ENCODE data around the gene ABO. TPM values are rescaled to one million over a fixed set of nuclear protein-coding genes. Genes with fewer than 3 reads are reported as not detected.

Gene ABO
- total and polyA plus RNA-seq, 2 of the 8 experiments (the other 6 are each of a cell fraction or from before 2014, with no cell fraction given): 0.03 TPM; not detected in 1

DNA sequence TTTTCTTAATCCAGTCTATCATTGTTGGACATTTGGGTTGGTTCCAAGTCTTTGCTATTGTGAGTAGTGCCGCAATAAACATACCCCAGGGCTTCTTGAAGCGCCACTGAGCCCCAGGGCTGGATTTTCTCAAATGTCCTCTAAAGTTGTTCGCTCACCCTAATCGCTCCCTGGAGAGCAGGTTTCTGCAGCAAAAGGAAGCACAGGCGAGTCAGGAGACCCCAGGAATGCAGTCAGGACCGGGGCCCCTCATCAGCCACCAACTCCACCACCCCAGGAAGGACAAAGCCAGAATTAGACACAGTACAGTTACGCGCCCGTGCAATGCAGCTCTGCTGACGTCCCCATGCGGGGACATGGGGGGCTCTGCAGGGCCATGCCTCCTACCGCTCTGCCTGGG, 50.2 kb downstream of the ABO start:
- no peak overlapping the region for H3K18ac ChIP-seq (ENCODE audit: extremely low read depth, low read length)
- no peak overlapping the region for H3K4me2 ChIP-seq (ENCODE audit: insufficient read depth in 1 of 2, low read depth in 2 of 2, low read length in 2 of 2)
- H2AFZ ChIP-seq (ENCODE audit: low read length): no peak overlapping the region
- no peaks in the 10 kb centered on the region for H3K79me1 ChIP-seq (ENCODE audit: low read depth, low read length)
- H4K8ac ChIP-seq (ENCODE audit: extremely low read depth, insufficient read depth, low read length): no peak overlapping the region; the same call in 1 of the 2 replicates
- H3K4ac ChIP-seq (replicated peaks; ENCODE audit: insufficient read length, low read depth, low read length): no peak overlapping the region
- H3K79me2 ChIP-seq (ENCODE audit: control insufficient read depth in 1 of 2, insufficient read depth in 2 of 2, low read length in 2 of 2): no peaks in the 10 kb centered on the region
- H2BK15ac ChIP-seq (ENCODE audit: low read length): no peak overlapping the region
- H4K5ac ChIP-seq (ENCODE audit: insufficient read length, low read depth, low read length): no peak overlapping the region
- no peaks in the 10 kb centered on the region for H3K23me2 ChIP-seq (ENCODE audit: low read depth, low read length)
- no peak overlapping the region for H3K23ac ChIP-seq (ENCODE audit: insufficient read length)
- no peak overlapping the region for H4K91ac ChIP-seq (replicated peaks; ENCODE audit: insufficient read length, low read length)
- no peaks in the 10 kb centered on the region for H3K4me1 ChIP-seq (replicated peaks in 1 of 4; ENCODE audit: control insufficient read depth in 3 of 4, insufficient read depth in 4 of 4, low read length in 3 of 4)
- H2AK5ac ChIP-seq (ENCODE audit: low read depth, low read length): no peak overlapping the region
- POLR2A ChIA-PET (ENCODE audit: partially characterized antibody): no interaction called here
- no peak overlapping the region for H3K27ac ChIP-seq (ENCODE audit: low read depth, low read length)
- no peak overlapping the region for H3K9ac ChIP-seq (replicated peaks in 1 of 4; ENCODE audit: extremely low read depth in 1 of 4, low read depth in 3 of 4, low read length in 3 of 4)
- WGBS, 2 experiments (ENCODE audit: extremely low coverage in 1 of 2, insufficient coverage in 1 of 2, insufficient read length in 1 of 2, insufficient replicate concordance in 2 of 2, low coverage in 1 of 2, low lambda C conversion rate in 2 of 2, missing lambda C conversion rate in 1 of 2): 87% methylated on average over 12 of the region's 12 CpGs; no CpG with 5 or more reads in 1 of the 2 experiments
- no peaks in the 10 kb centered on the region for H3K9me3 ChIP-seq (ENCODE audit: insufficient read depth in 2 of 2, low read depth in 1 of 2, low read length in 1 of 2)
- H2BK12ac ChIP-seq (ENCODE audit: low read depth, low read length): no peak overlapping the region
- CTCF ChIA-PET (ENCODE audit: partially characterized antibody): interaction anchor here (2.6 kb wide), 1 partner anchor 14 kb away, joined by 12 read pairs; no protein-coding TSS in a partner anchor
- H2BK20ac ChIP-seq (ENCODE audit: low read length): no peak overlapping the region
- H3K14ac ChIP-seq (ENCODE audit: insufficient read length): no peak overlapping the region
- H3K27me3 ChIP-seq (replicated peaks in 1 of 4; ENCODE audit: control insufficient read depth in 3 of 4, extremely low read depth in 1 of 4, insufficient read depth in 3 of 4, low read length in 3 of 4): no peaks in the 10 kb centered on the region
- H4K20me1 ChIP-seq (replicated peaks in 1 of 2; ENCODE audit: control insufficient read depth in 1 of 2, insufficient read depth in 2 of 2, low read length in 2 of 2): no peaks in the 10 kb centered on the region
- peak in 1 of 2 experiments; percentile 32 for DNase-seq (ENCODE audit: low read depth in 1 of 2, low spot score in 2 of 2)
- H2BK120ac ChIP-seq (replicated peaks; ENCODE audit: low read depth, low read length): no peak overlapping the region
- H3K36me3 ChIP-seq (ENCODE audit: control insufficient read depth in 2 of 4, insufficient read depth in 4 of 4, low read length in 3 of 4): no peaks in the 10 kb centered on the region
- H3K56ac ChIP-seq (replicated peaks; ENCODE audit: insufficient read length, low read depth, low read length): no peak overlapping the region
- H2BK5ac ChIP-seq (ENCODE audit: low read depth, low read length): no peak overlapping the region
- no peak overlapping the region for H3K4me3 ChIP-seq (ENCODE audit: extremely low read depth in 1 of 4, insufficient read depth in 2 of 4, low read depth in 3 of 4, low read length in 4 of 4)
- no peak for FAIRE-seq
- TF ChIP-seq ZNF274 (IDR thresholded peaks at IDR 0.05; ENCODE audit: borderline replicate concordance, extremely low read depth, low read length) (no peak), GABPA (IDR thresholded peaks at IDR 0.05; ENCODE audit: borderline replicate concordance, insufficient read depth, low read length) (no peak), MAFK (IDR thresholded peaks at IDR 0.05; ENCODE audit: low read depth, low read length) (no peak), PHF8 (conservative IDR thresholded peaks at IDR 0.05; ENCODE audit: low read depth, low read length) (no peak), KDM5A (IDR thresholded peaks at IDR 0.05; ENCODE audit: low read length) (no peak), SAP30 (IDR thresholded peaks at IDR 0.05; ENCODE audit: insufficient read depth, insufficient replicate concordance, low read length) (no peak), SIRT6 (IDR thresholded peaks at IDR 0.05; ENCODE audit: low read length) (no peak), KDM1A (IDR thresholded peaks at IDR 0.05; ENCODE audit: borderline replicate concordance, low read length) (no peak), TBP (IDR thresholded peaks at IDR 0.05; ENCODE audit: low read depth, low read length) (no peak), GTF2F1 (IDR thresholded peaks at IDR 0.05; ENCODE audit: borderline replicate concordance, low read depth, low read length) (no peak), SRF (IDR thresholded peaks at IDR 0.05; ENCODE audit: low read depth, low read length) (no peak), SP1 (IDR thresholded peaks at IDR 0.05; ENCODE audit: low read depth, low read length) (no peak), BRCA1 (IDR thresholded peaks at IDR 0.05; ENCODE audit: low read depth, low read length) (no peak), TAF7 (optimal IDR thresholded peaks at IDR 0.05; ENCODE audit: borderline replicate concordance, low read depth, low read length) (no peak), CBX8 (IDR thresholded peaks at IDR 0.05; ENCODE audit: borderline replicate concordance, low read depth, low read length) (no peak)
